OCI-LY7 (cell line): ENCODE measurements around the gene BBX. TPM values are rescaled to one million over a fixed set of nuclear protein-coding genes. Genes with fewer than 3 reads are reported as not detected.
A peak's percentile ranks its signal among the peaks of the same experiment; 100 is the strongest.

Source experiments
- BruUV-seq: library from RNA; stranded (reverse); fragments of 400-500 nt; replicated peaks from 2 replicates; lab custom pipeline; 2021; lab: Mats Ljungman, UMichigan
- CTCF ChIA-PET: fragments of 300-600 bp; sonication (Branson Sonifier 250); formaldehyde crosslinking; loops from one replicate; lab custom pipeline; 2022; ENCODE audit warnings: antibody characterized with exemption; ENCODE audit not compliant: unreplicated experiment; lab: Charles Lee
- POLR2A ChIA-PET: fragments of 300-600 bp; sonication (Branson Sonifier 250); formaldehyde crosslinking; loops from one replicate; lab custom pipeline; 2022; ENCODE audit warnings: antibody characterized with exemption; lab: Charles Lee
- DNase-seq: peaks from one replicate; pipeline ENCODE4 v3.0.0-alpha.2; 2015; ENCODE audit warnings: low spot score
- H2AFZ ChIP-seq: fragments of 200-600 bp; sonication (generic), shearing (Covaris generic); 2 replicates; pipeline ENCODE4 v1.6.1; 2014; ENCODE audit warnings: mild to moderate bottlenecking, antibody characterized with exemption, low read length, moderate library complexity
- H3K27ac ChIP-seq: fragments of 200-600 bp; sonication (generic); 2 replicates; pipeline ENCODE4 v1.5.1; 2014; ENCODE audit warnings: mixed run types, low read depth, mild to moderate bottlenecking, moderate library complexity, low read length, inconsistent platforms; ENCODE audit not compliant: poor library complexity, severe bottlenecking
- H3K36me3 ChIP-seq: fragments of 200-600 bp; sonication (generic); 2 replicates; pipeline ENCODE4 v1.6.1; 2014; ENCODE audit warnings: mild to moderate bottlenecking, antibody characterized with exemption, low read length, moderate library complexity, mixed read lengths; ENCODE audit not compliant: insufficient read depth
- H3K4me1 ChIP-seq: fragments of 200-600 bp; sonication (generic); 2 replicates; pipeline ENCODE4 v1.5.1; 2014; ENCODE audit warnings: mild to moderate bottlenecking, low read length; ENCODE audit not compliant: insufficient read depth, poor library complexity, severe bottlenecking
- H3K4me2 ChIP-seq: fragments of 200-600 bp; sonication (generic); 2 replicates; pipeline ENCODE4 v1.6.1; 2014; ENCODE audit warnings: mild to moderate bottlenecking, low read length
- H3K4me3 ChIP-seq: fragments of 200-600 bp; sonication (generic); 2 replicates; pipeline ENCODE4 v1.5.1; 2014; ENCODE audit warnings: mild to moderate bottlenecking, low read depth, low read length; ENCODE audit not compliant: poor library complexity, severe bottlenecking
- H3K79me2 ChIP-seq: fragments of 200-600 bp; sonication (generic); 2 replicates; pipeline ENCODE4 v1.6.1; 2016; ENCODE audit warnings: low read depth, mild to moderate bottlenecking, low read length, moderate library complexity, mixed read lengths; ENCODE audit not compliant: insufficient read depth
- H3K9me2 ChIP-seq: fragments of 200-600 bp; sonication (generic); 2 replicates; pipeline ENCODE4 v1.6.1; 2016; ENCODE audit warnings: mild to moderate bottlenecking, low read length, mixed read lengths; ENCODE audit not compliant: insufficient read depth
- H3K9me3 ChIP-seq: fragments of 200-600 bp; sonication (generic); 2 replicates; pipeline ENCODE4 v1.6.1; 2014; ENCODE audit warnings: mild to moderate bottlenecking, mixed run types, low read length, mixed read lengths
- H4K20me1 ChIP-seq: fragments of 200-600 bp; sonication (generic); 2 replicates; pipeline ENCODE4 v1.6.1; 2014; ENCODE audit warnings: mild to moderate bottlenecking, antibody characterized with exemption, low read length, moderate library complexity, mixed read lengths; ENCODE audit not compliant: insufficient read depth
- CTCF ChIP-seq: fragments of 200-600 bp; sonication (generic); conservative IDR thresholded peaks from 2 replicates; pipeline ENCODE4 v1.5.1; 2014; ENCODE audit warnings: mild to moderate bottlenecking, antibody characterized with exemption, low read length, moderate library complexity, mixed read lengths
- EZH2phosphoT487 ChIP-seq: fragments of 200-600 bp; sonication (generic); IDR thresholded peaks from 2 replicates; pipeline ENCODE4 v1.6.1; 2018; ENCODE audit warnings: low read depth, borderline replicate concordance, mild to moderate bottlenecking, mixed run types, antibody characterized with exemption, low read length, moderate library complexity, mixed read lengths
- intact Hi-C: fragments of 100-400 bp; cut with micrococcal nuclease; formaldehyde crosslinking; loops from one replicate; pipeline ENCODE4 v1.10.0; 2022; ENCODE audit not compliant: unreplicated experiment
- total RNA-seq, 2 experiments: library from RNA; depleted of rRNA in 1 of 2; stranded (reverse); fragments of >200 nt in 1 of 2; shearing (Covaris generic) in 1 of 2; gene quantifications; 2 replicates each; pipeline ENCODE4 v1.2.3, GENCODE V29; 2014 to 2022

The BBX gene
- total RNA-seq, 2 experiments from 2014 or later: 27.0 to 49.8 TPM

DNA sequence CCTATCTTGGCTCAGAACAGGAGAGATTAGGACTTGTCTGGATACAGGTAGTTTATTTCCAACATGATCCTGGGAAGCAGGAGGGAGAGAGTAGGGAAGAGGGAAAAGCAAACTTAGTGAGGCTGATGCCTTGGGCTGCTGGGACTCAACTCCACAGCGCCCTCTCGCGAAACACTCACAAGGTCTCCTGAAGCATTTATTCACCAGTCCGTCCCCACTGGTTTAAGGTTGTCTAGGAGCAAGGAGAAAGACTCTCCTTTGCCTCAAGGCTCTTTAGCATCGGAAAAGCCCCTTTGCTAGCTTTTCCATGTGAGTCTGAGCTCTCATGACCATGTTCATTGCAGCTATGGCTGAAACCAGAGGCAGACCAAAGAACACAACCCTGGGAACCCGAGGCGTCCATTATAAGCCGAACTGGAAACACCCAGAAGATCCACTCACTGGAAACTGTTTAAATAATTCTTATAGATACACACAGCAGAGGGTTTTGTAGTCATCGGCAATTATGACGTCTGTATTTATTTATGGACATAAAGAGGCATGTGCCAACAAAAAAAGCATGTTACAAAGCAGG, 323.6 kb downstream of the BBX start:
- TF ChIP-seq EZH2phosphoT487: no peak
- peak; percentile 81 for TF ChIP-seq CTCF
- H3K4me3 ChIP-seq: no peak overlapping the region
- ChIA-PET CTCF (interaction anchor here (1.1 kb wide), 1 partner anchor 610 kb away, joined by 3 read pairs; no protein-coding TSS in a partner anchor), POLR2A (no interaction called here)
- no TSS peak for BruUV-seq
- no peaks in the 10 kb centered on the region for H3K9me3 ChIP-seq
- H2AFZ ChIP-seq: no peak overlapping the region
- H3K79me2 ChIP-seq: no peaks in the 10 kb centered on the region
- no peaks in the 10 kb centered on the region for H3K4me1 ChIP-seq
- H4K20me1 ChIP-seq: no peaks in the 10 kb centered on the region
- intact Hi-C loops: loop anchor here (10.0 kb wide), 1 partner anchor 612 kb away; no protein-coding TSS in a partner anchor
- H3K27ac ChIP-seq: no peak overlapping the region
- H3K4me2 ChIP-seq: no peak overlapping the region
- DNase-seq: peak; percentile 39
- no peaks in the 10 kb centered on the region for H3K9me2 ChIP-seq
- no peaks in the 10 kb centered on the region for H3K36me3 ChIP-seq

GRCh38 chr3:107847791-107848190, 325.0 kb downstream of the BBX start:
- no peaks in the 10 kb centered on the region for H3K9me2 ChIP-seq
- no peaks in the 10 kb centered on the region for H3K79me2 ChIP-seq
- H4K20me1 ChIP-seq: no peaks in the 10 kb centered on the region
- H3K9me3 ChIP-seq: no peaks in the 10 kb centered on the region
- DNase-seq: no peak
- no peaks in the 10 kb centered on the region for H3K4me1 ChIP-seq
- CTCF ChIA-PET: no interaction called here
- H3K4me2 ChIP-seq: no peak overlapping the region
- intact Hi-C loops: loop anchor here (10.0 kb wide), 1 partner anchor 613 kb away; no protein-coding TSS in a partner anchor
- no peaks in the 10 kb centered on the region for H3K36me3 ChIP-seq
- H3K27ac ChIP-seq: no peak overlapping the region
- no peak overlapping the region for H2AFZ ChIP-seq
- BruUV-seq: no TSS peak
- TF ChIP-seq EZH2phosphoT487: no peak
- TF ChIP-seq CTCF: no peak
- POLR2A ChIA-PET: interaction anchor here (1.1 kb wide), 1 partner anchor 44 kb away, joined by 5 read pairs; no protein-coding TSS in a partner anchor
- no peak overlapping the region for H3K4me3 ChIP-seq

DNA sequence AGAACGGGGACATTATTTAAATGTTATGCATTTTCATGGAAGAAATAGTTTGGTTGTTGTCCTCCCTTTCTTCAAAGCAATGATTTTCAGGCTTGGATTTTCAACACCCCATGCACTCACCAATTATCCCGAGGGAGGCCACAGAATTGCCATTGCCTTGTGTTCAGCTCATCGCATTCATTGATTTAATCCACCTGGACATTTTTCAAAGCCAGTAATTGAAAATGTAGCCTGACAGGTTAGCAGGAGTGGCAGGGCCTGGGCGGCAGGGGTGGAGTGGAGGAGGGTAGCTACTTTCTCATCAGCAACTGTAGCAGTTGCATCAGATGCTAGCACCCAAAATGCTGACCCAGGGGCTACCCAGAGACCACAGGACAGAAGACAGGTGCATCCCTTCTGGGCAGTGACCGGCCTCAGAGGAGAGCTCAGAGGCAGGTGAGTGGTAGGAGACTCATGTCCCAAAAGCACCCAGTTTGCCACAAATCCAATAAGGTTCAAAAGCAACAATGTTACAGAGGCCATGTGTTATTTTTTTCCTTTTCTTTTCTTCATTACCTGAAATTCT, 325.7 kb downstream of the BBX start:
- ChIA-PET CTCF (no interaction called here), POLR2A (interaction anchor here (1.1 kb wide), 1 partner anchor 44 kb away, joined by 5 read pairs; no protein-coding TSS in a partner anchor)
- Histone ChIP-seq H3K4me1 (no peaks in the 10 kb centered on the region), H3K79me2 (no peaks in the 10 kb centered on the region), H2AFZ (no peak overlapping the region), H3K4me3 (no peak overlapping the region), H3K9me2 (no peaks in the 10 kb centered on the region), H3K27ac (no peak overlapping the region), H4K20me1 (no peaks in the 10 kb centered on the region), H3K9me3 (no peaks in the 10 kb centered on the region), H3K4me2 (no peak overlapping the region), H3K36me3 (no peaks in the 10 kb centered on the region)
- intact Hi-C loops: loop anchor here (10.0 kb wide), 1 partner anchor 614 kb away; no protein-coding TSS in a partner anchor
- no peak for DNase-seq
- BruUV-seq: no TSS peak
- no peak for TF ChIP-seq EZH2phosphoT487
- no peak for TF ChIP-seq CTCF
